Measurements from ENCODE around the gene BACH2. TPM values are rescaled to one million over a fixed set of nuclear protein-coding genes. Genes with fewer than 3 reads are reported as not detected.

The BACH2 gene
- polyA plus RNA-seq, 1 of the 3 experiments (the other 2 are of a cell fraction): 0.46 TPM

GRCh38 chr6:90076511-90077415 is 219.9 kb downstream of the BACH2 start:
- peaks cover 0 to 6% of the 10 kb centered on the region in 2 experiments; a peak in 1 of 4 replicates for H3K4me1 ChIP-seq (ENCODE audit: control insufficient read depth in 1 of 2, insufficient read depth in 2 of 2, low read depth in 1 of 2, low read length in 1 of 2)
- 90% methylated on average over 17 of the region's 17 CpGs for WGBS (ENCODE audit: low lambda C conversion rate)
- no peaks in the 10 kb centered on the region for H3K9me2 ChIP-seq
- no peaks in the 10 kb centered on the region for H3K9me3 ChIP-seq
- H3K79me2 ChIP-seq (ENCODE audit: insufficient read depth): no peaks in the 10 kb centered on the region
- no peak for DNase-seq
- H3K4me3 ChIP-seq (ENCODE audit: low read depth in 2 of 2, low read length in 1 of 2): no peak overlapping the region
- H3K4me2 ChIP-seq: no peak overlapping the region
- no peaks in the 10 kb centered on the region for H3K27me3 ChIP-seq (ENCODE audit: insufficient read depth)
- no peak overlapping the region for H3K9ac ChIP-seq
- no peaks in the 10 kb centered on the region for H3K36me3 ChIP-seq (replicated peaks in 1 of 2; ENCODE audit: control insufficient read depth in 1 of 2, insufficient read depth in 2 of 2, low read length in 1 of 2)
- CTCF ChIA-PET: no interaction called here
- H3K27ac ChIP-seq (ENCODE audit: low read depth in 2 of 2, low read length in 1 of 2): no peak overlapping the region
- no peak for TF ChIP-seq NRF1 (IDR thresholded peaks at IDR 0.05; ENCODE audit: low read depth, low read length)
- no peak for TF ChIP-seq CHD2 (IDR thresholded peaks at IDR 0.05; ENCODE audit: low read length, partially characterized antibody)
- no peak for TF ChIP-seq RXRA (IDR thresholded peaks at IDR 0.05; ENCODE audit: borderline replicate concordance, low read depth)
- TF ChIP-seq POLR2AphosphoS5 (IDR thresholded peaks at IDR 0.05; ENCODE audit: low read depth, low read length): no peak
- TF ChIP-seq FOXM1 (IDR thresholded peaks at IDR 0.05; ENCODE audit: low read depth): no peak
- TF ChIP-seq NFIC (IDR thresholded peaks at IDR 0.05; ENCODE audit: borderline replicate concordance): no peak
- TF ChIP-seq TEAD4 (IDR thresholded peaks at IDR 0.05; ENCODE audit: borderline replicate concordance, insufficient read depth): no peak
- TF ChIP-seq RFX5 (IDR thresholded peaks at IDR 0.05; ENCODE audit: low read length): no peak
- TF ChIP-seq JUND (IDR thresholded peaks at IDR 0.05): no peak
- TF ChIP-seq EZH2phosphoT487 (IDR thresholded peaks at IDR 0.05; ENCODE audit: borderline replicate concordance, low read depth): no peak
- no peak for TF ChIP-seq GATA2 (CRISPR knock-in tag; IDR thresholded peaks at IDR 0.05)
- TF ChIP-seq MAX (IDR thresholded peaks at IDR 0.05; ENCODE audit: low read depth): no peak
- no peak for TF ChIP-seq MXI1 (IDR thresholded peaks at IDR 0.05; ENCODE audit: low read depth, low read length)
- no peak overlapping the region for H2AFZ ChIP-seq (ENCODE audit: low read depth)
- no peaks in the 10 kb centered on the region for H4K20me1 ChIP-seq (ENCODE audit: insufficient read depth)
- no peaks in the 10 kb centered on the region for H3F3A ChIP-seq (replicated peaks; ENCODE audit: insufficient read depth)
- POLR2A ChIA-PET: no interaction called here

DNA sequence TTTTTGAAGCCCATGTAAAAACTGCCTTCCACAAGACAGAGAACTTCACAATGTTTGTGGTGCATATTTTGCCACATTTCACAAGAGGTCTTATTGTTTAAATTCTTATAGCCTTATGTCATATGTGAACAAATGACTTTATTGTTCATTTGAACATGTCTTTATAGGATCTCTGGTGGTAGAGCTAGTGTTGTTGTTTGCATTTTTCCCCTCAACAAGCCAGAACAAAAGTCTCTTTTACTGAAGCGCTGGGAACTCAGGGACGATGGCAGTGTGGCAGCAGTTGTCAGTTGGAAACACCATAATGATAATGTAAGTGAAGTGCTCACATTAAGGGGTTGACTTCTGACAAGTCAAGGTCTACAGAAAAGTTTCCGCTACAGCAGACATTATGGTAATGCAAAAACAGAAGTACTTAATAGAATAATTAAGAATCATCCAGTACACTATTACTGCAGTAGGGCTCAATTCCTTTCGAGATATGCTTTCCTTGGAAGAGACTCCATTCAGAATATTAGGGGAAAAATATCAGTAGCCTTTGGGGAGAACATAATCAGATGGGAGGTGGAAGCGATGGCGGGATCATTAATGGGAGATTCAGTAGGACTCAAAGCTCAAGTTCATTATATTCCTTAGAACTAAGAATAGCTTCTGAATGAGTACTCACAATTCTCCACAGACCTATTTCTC is 222.3 kb downstream of the BACH2 start:
- no peaks in the 10 kb centered on the region for H3K9me2 ChIP-seq
- H3F3A ChIP-seq (replicated peaks; ENCODE audit: insufficient read depth): no peaks in the 10 kb centered on the region
- POLR2A ChIA-PET: no interaction called here
- H4K20me1 ChIP-seq (ENCODE audit: insufficient read depth): no peaks in the 10 kb centered on the region
- H3K4me1 ChIP-seq (ENCODE audit: control insufficient read depth in 1 of 2, insufficient read depth in 2 of 2, low read depth in 1 of 2, low read length in 1 of 2): peaks cover 0 to 4% of the 10 kb centered on the region in 2 experiments; a peak in 1 of 4 replicates
- TF ChIP-seq FOXJ3 (CRISPR knock-in tag; IDR thresholded peaks at IDR 0.05) (no peak), RFX5 (IDR thresholded peaks at IDR 0.05; ENCODE audit: low read length) (no peak), JUND (IDR thresholded peaks at IDR 0.05) (no peak), MXI1 (IDR thresholded peaks at IDR 0.05; ENCODE audit: low read depth, low read length) (no peak), SMC3 (IDR thresholded peaks at IDR 0.05; ENCODE audit: low read depth, low read length) (no peak), EZH2phosphoT487 (IDR thresholded peaks at IDR 0.05; ENCODE audit: borderline replicate concordance, low read depth) (no peak), POLR2AphosphoS5 (IDR thresholded peaks at IDR 0.05; ENCODE audit: low read depth, low read length) (no peak), MEF2A (IDR thresholded peaks at IDR 0.05; ENCODE audit: borderline replicate concordance, low read depth) (no peak), FOXM1 (IDR thresholded peaks at IDR 0.05; ENCODE audit: low read depth) (no peak)
- TF ChIP-seq, protein P1, sequence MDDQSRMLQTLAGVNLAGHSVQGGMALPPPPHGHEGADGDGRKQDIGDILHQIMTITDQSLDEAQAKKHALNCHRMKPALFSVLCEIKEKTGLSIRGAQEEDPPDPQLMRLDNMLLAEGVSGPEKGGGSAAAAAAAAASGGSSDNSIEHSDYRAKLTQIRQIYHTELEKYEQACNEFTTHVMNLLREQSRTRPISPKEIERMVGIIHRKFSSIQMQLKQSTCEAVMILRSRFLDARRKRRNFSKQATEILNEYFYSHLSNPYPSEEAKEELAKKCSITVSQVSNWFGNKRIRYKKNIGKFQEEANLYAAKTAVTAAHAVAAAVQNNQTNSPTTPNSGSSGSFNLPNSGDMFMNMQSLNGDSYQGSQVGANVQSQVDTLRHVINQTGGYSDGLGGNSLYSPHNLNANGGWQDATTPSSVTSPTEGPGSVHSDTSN (IDR thresholded peaks at IDR 0.05): no peak
- TF ChIP-seq, protein P2, sequence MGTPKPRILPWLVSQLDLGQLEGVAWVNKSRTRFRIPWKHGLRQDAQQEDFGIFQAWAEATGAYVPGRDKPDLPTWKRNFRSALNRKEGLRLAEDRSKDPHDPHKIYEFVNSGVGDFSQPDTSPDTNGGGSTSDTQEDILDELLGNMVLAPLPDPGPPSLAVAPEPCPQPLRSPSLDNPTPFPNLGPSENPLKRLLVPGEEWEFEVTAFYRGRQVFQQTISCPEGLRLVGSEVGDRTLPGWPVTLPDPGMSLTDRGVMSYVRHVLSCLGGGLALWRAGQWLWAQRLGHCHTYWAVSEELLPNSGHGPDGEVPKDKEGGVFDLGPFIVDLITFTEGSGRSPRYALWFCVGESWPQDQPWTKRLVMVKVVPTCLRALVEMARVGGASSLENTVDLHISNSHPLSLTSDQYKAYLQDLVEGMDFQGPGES (IDR thresholded peaks at IDR 0.05; ENCODE audit: low read depth, low read length): no peak
- H3K79me2 ChIP-seq (ENCODE audit: insufficient read depth): no peaks in the 10 kb centered on the region
- H2AFZ ChIP-seq (ENCODE audit: low read depth): no peak overlapping the region
- DNase-seq: no peak
- no peak overlapping the region for H3K4me2 ChIP-seq
- CTCF ChIA-PET: interaction anchor here (0.6 to 2.0 kb wide), 2 partner anchors 17 to 134 kb away, joined by 4 to 7 read pairs; no protein-coding TSS in a partner anchor
- no peaks in the 10 kb centered on the region for H3K9me3 ChIP-seq
- no peaks in the 10 kb centered on the region for H3K27me3 ChIP-seq (ENCODE audit: insufficient read depth)
- no peak overlapping the region for H3K27ac ChIP-seq (ENCODE audit: low read depth in 2 of 2, low read length in 1 of 2)
- H3K9ac ChIP-seq: no peak overlapping the region
- 96% methylated on average over 6 of the region's 6 CpGs for WGBS (ENCODE audit: low lambda C conversion rate)
- no peaks in the 10 kb centered on the region for H3K36me3 ChIP-seq (replicated peaks in 1 of 2; ENCODE audit: control insufficient read depth in 1 of 2, insufficient read depth in 2 of 2, low read length in 1 of 2)
- H3K4me3 ChIP-seq (ENCODE audit: low read depth in 2 of 2, low read length in 1 of 2): no peak overlapping the region

All from SK-N-SH (cell line).